Stomach (tissue), 9 donors: ENCODE measurements around the gene WFIKKN1. TPM values are rescaled to one million over a fixed set of nuclear protein-coding genes. Genes with fewer than 3 reads are reported as not detected.

ENCODE experiments used
- DNase-seq, 2 donors: peaks; one replicate each; pipeline versions ENCODE4 v3.0.0 to v3.0.0-alpha.2; 2013 to 2019
- H3K27ac ChIP-seq, 5 donors: fragments of 200-600 bp in 4 of 5; sonication (generic) in 4 of 5; one replicate each; pipeline ENCODE4 v1.5.1; 2013 to 2019; ENCODE audit warnings: mild to moderate bottlenecking in 1 of 5, moderate library complexity in 1 of 5
- H3K27me3 ChIP-seq, 3 donors: fragments of 200-600 bp; sonication (generic); one replicate each; pipeline ENCODE4 v1.5.1; 2017 to 2019; ENCODE audit warnings: mixed run types in 1 of 3
- H3K36me3 ChIP-seq, 4 donors: fragments of 200-600 bp; sonication (generic); 1 replicate in 3 of 4; 2 replicates in 1 of 4; pipeline ENCODE4 v1.5.1; 2016 to 2019
- H3K4me1 ChIP-seq, 4 donors: fragments of 200-600 bp; sonication (generic); one replicate each; pipeline ENCODE4 v1.5.1; 2016 to 2019
- H3K4me3 ChIP-seq, 4 donors: fragments of 200-600 bp; sonication (generic) in 3 of 4; one replicate each; pipeline ENCODE4 v1.5.1; 2016 to 2019; ENCODE audit warnings: mild to moderate bottlenecking in 1 of 4
- H3K9me3 ChIP-seq, 4 donors: fragments of 200-600 bp; sonication (generic); one replicate each; pipeline ENCODE4 v1.5.1; 2016 to 2019
- EP300 ChIP-seq: sonication (generic); formaldehyde crosslinking; IDR thresholded peaks from one replicate; pipeline ENCODE4 v1.6.1; 2017; ENCODE audit warnings: antibody characterized with exemption
- POLR2A ChIP-seq, 4 donors: fragments of 450-650 bp; IDR thresholded peaks; one replicate each; pipeline ENCODE4 v1.6.1; 2016; ENCODE audit warnings: antibody characterized with exemption in 4 of 4, control low read depth in 2 of 4, mild to moderate bottlenecking in 1 of 4, moderate library complexity in 1 of 4
- POLR2AphosphoS5 ChIP-seq, 3 donors: sonication (generic); formaldehyde crosslinking; IDR thresholded peaks; one replicate each; pipeline ENCODE4 v1.6.1; 2016; ENCODE audit warnings: antibody characterized with exemption in 3 of 3
- WGBS, 5 donors: extraction: QIAGEN DNeasy Blood & Tissue Kit in 3 of 5; methylation state at CpG; one replicate each; pipeline versions ENCODE4 v1.1.5 to v1.1.7; 2013 to 2018; 5-methylcytosine and 5-hydroxymethylcytosine counted together
- intact Hi-C: fragments of 100-400 bp; cut with DNase I; formaldehyde crosslinking; loops from one replicate; pipeline ENCODE4 v1.15.1; 2023; ENCODE audit warnings: low total_unique reads
- polyA plus RNA-seq, 3 donors: library from polyadenylated mRNA; stranded (reverse); fragments of 200-250 nt; gene quantifications; one replicate each; pipeline ENCODE4 v1.2.3, GENCODE V29; 2013
- total RNA-seq, 5 donors: library from RNA; depleted of rRNA; stranded (reverse); fragments of >200 nt; gene quantifications; one replicate each; pipeline versions ENCODE4 v1.1.0 to v1.2.3, GENCODE V29; 2014 to 2016
- TF ChIP-seq, protein P1 (sequence below), 7 experiments: fragments of 450-650 bp in 4 of 7; fragments of 200-600 bp in 3 of 7; sonication (generic) in 3 of 7; IDR thresholded peaks; one replicate each; pipeline ENCODE4 v1.5.1; 2016 to 2019; ENCODE audit warnings: antibody characterized with exemption in 7 of 7, control low read depth in 2 of 7, mild to moderate bottlenecking in 1 of 7
- donor health status: healthy with polysubstance abuse.
- donor health status: Bipolar disorder and iron deficiency.
- donor health status: healthy.

WFIKKN1 gene
- total and polyA plus RNA-seq, 8 donors = 0.14 to 25.8 (median 1.5) TPM; not detected in 1

DNA sequence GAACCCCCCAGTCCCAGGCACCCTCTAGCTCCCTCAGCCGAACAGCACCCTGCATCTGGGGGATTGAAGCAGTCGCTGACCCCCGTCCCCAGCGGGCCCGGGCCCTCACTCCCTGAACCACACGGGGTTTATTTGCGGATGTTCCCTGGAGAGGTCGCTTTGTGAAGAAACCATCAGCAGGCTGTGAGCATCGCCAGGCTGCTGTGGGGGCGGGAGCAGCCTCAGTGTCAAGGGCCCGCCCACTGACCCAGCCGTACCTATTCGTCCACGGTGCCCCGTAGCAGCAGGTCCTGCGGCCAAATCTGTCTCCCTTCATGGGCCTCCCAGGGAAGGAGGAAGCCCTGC lies 47.3 kb upstream of the WFIKKN1 start:
- no peaks in the 10 kb centered on the region for H3K9me3 ChIP-seq
- H3K27me3 ChIP-seq = peaks cover 0 to 11% (median 0%) of the 10 kb centered on the region in 3 donors
- intact Hi-C loops = no loop called here
- peaks cover 0 to 26% (median 14%) of the 10 kb centered on the region in 4 donors for H3K36me3 ChIP-seq
- 38 to 71% (median 62%) methylated on average over 14 to 16 of the region's 16 CpGs for WGBS, 5 donors
- DNase-seq = no peak
- no peak overlapping the region for H3K4me3 ChIP-seq
- no peak for TF ChIP-seq POLR2A (IDR thresholded peaks at IDR 0.05)
- TF ChIP-seq, protein P1, sequence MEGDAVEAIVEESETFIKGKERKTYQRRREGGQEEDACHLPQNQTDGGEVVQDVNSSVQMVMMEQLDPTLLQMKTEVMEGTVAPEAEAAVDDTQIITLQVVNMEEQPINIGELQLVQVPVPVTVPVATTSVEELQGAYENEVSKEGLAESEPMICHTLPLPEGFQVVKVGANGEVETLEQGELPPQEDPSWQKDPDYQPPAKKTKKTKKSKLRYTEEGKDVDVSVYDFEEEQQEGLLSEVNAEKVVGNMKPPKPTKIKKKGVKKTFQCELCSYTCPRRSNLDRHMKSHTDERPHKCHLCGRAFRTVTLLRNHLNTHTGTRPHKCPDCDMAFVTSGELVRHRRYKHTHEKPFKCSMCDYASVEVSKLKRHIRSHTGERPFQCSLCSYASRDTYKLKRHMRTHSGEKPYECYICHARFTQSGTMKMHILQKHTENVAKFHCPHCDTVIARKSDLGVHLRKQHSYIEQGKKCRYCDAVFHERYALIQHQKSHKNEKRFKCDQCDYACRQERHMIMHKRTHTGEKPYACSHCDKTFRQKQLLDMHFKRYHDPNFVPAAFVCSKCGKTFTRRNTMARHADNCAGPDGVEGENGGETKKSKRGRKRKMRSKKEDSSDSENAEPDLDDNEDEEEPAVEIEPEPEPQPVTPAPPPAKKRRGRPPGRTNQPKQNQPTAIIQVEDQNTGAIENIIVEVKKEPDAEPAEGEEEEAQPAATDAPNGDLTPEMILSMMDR (IDR thresholded peaks at IDR 0.05) = no peak
- TF ChIP-seq EP300 = no peak
- no peak for TF ChIP-seq POLR2AphosphoS5 (IDR thresholded peaks at IDR 0.05)
- H3K4me1 ChIP-seq = peaks cover 18 to 55% (median 44%) of the 10 kb centered on the region in 4 donors
- peak overlapping the region in 2 of 5 donors; percentile 25 to 58 for H3K27ac ChIP-seq

DNA sequence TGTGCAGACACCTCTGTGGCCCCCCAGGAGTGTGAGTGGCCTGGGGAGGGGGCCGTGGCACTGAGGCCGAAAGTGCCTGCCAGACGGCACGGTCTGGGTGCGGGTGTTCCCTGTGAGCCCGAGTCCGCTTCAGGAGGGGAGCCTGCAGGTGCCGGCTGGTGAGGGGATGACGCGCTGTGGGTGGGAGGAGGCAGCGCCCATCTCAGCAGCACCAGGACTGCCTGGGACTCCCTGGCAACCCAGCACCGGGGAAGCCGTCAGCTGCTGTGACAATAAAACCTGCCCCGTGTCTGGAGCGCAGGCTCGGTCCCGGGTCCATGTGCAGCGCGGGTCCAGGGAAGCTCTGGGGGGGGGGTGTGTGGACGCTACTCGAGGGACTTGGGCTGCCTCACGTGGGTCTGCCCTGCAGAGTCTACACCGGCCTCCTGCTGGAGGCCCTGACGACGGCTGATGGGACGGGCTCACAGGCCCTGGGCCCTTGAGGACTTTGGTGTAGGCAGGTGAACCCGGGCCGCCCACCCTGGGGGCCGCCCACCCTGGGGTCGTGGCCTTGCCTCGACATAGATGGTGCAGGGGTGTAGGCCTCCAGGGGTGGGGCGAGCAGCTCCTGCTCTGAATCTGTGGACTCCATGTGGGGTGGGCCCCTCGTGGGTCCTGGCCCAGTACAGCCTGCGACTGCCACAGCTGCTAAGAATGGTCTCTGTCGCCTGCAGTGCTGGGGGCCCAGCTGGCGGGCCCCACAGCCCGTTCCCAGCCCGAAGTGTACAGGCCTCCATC lies 46.8 kb upstream of the WFIKKN1 start:
- intact Hi-C loops = no loop called here
- Histone ChIP-seq H3K36me3 (peaks cover 0 to 26% (median 14%) of the 10 kb centered on the region in 4 donors), H3K4me1 (peaks cover 19 to 52% (median 41%) of the 10 kb centered on the region in 4 donors), H3K27me3 (peaks cover 0 to 11% (median 0%) of the 10 kb centered on the region in 3 donors), H3K9me3 (no peaks in the 10 kb centered on the region), H3K4me3 (no peak overlapping the region), H3K27ac (peak overlapping the region in 1 of 5 donors; percentile 58)
- 28 to 69% (median 58%) methylated on average over 16 to 38 of the region's 38 CpGs for WGBS, 5 donors
- TF ChIP-seq POLR2AphosphoS5 (IDR thresholded peaks at IDR 0.05) = no peak
- no peak for TF ChIP-seq EP300
- TF ChIP-seq POLR2A (IDR thresholded peaks at IDR 0.05) = no peak
- TF ChIP-seq, protein P1 (IDR thresholded peaks at IDR 0.05) = no peak
- peak in 1 of 2 donors; percentile 59 for DNase-seq

DNA sequence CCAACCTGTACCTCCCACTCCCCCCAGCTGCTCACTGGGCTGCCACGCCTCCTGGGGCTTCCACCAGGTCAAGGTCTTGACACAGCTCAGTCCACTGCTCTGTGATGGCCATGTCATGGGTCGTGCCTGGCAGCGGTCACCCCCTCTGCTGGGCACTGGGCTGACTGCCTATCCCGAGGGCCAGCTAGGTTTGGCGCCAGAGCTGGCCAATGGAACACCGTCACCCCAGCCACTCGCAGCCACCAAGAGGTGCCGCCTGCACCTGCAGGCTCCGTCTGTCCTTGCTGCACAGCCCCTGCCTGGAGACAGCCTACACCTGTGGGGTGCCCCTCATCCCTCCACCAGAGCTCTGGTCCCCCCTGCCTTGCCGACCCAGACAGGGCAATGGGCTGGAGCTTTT lies 45.4 kb upstream of the WFIKKN1 start:
- TF ChIP-seq POLR2A (IDR thresholded peaks at IDR 0.05) (no peak), POLR2AphosphoS5 (IDR thresholded peaks at IDR 0.05) (peak in 1 of 3 donors; percentile 51), EP300 (no peak)
- TF ChIP-seq, protein P1 (IDR thresholded peaks at IDR 0.05) = peak in 2 of 7 experiments; percentile 12
- no peak overlapping the region for H3K4me3 ChIP-seq
- H3K4me1 ChIP-seq = peaks cover 19 to 49% (median 39%) of the 10 kb centered on the region in 4 donors
- intact Hi-C loops = no loop called here
- no peaks in the 10 kb centered on the region for H3K9me3 ChIP-seq
- no peak overlapping the region for H3K27ac ChIP-seq
- WGBS, 5 donors = 7 to 23% (median 12%) methylated on average over 3 to 10 of the region's 10 CpGs
- peaks cover 0 to 23% (median 11%) of the 10 kb centered on the region in 4 donors for H3K36me3 ChIP-seq
- peaks cover 0 to 11% (median 0%) of the 10 kb centered on the region in 3 donors for H3K27me3 ChIP-seq
- DNase-seq = peak; percentile 65 to 67

DNA sequence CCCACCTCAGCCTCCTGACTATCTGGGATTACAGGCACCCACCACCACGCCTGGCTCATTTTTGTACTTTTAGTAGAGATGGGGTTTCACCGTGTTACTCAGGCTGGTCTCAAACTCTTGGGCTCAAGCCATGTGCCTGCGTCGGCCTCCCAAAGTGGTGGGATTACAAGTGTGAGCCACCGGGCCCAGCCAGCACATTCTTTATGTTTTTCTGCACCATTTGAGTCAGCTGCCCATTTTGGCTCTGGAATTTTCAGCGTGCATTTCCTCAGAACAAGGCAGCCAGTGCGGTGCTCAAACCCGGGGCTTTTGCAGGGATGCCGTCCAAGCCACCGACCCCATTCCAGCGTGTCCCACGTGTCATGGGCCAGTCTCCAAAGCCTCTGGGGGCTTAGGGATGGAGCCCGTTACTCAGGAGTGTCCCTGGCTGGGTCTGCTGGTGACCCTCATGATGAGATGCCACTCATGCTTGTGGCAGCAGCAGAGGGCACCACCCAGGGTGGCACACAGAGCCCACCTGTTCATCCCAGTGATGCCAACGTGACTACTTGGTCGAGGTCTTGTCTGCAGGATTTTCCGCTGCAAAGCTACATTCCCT lies 44.6 kb upstream of the WFIKKN1 start:
- Histone ChIP-seq H3K36me3 (peaks cover 0 to 15% (median 4%) of the 10 kb centered on the region in 4 donors), H3K9me3 (no peaks in the 10 kb centered on the region), H3K4me3 (no peak overlapping the region), H3K27me3 (peaks cover 0 to 11% (median 0%) of the 10 kb centered on the region in 3 donors), H3K27ac (no peak overlapping the region), H3K4me1 (peaks cover 24 to 56% (median 47%) of the 10 kb centered on the region in 4 donors)
- no peak for TF ChIP-seq EP300
- no peak for TF ChIP-seq POLR2AphosphoS5 (IDR thresholded peaks at IDR 0.05)
- TF ChIP-seq POLR2A (IDR thresholded peaks at IDR 0.05) = no peak
- TF ChIP-seq, protein P1 (IDR thresholded peaks at IDR 0.05) = no peak
- WGBS, 5 donors = 32 to 44% (median 41%) methylated on average over 16 of the region's 16 CpGs
- no peak for DNase-seq
- intact Hi-C loops = no loop called here
